SJCRH30 (cell line): ENCODE results near the gene KHDRBS1. TPM values are rescaled to one million over a fixed set of nuclear protein-coding genes. Genes with fewer than 3 reads are reported as not detected.
"Not testable (repeated sequence)": the region's sequence is repeated elsewhere in the genome, so short reads cannot be mapped to it uniquely, and the experiment has no call there.

Experiments
- DNase-seq, 2 experiments: peaks; one replicate each; pipeline ENCODE4 v3.0.0-alpha.2; 2015 to 2020
- H3K27ac ChIP-seq: fragments of 250-450 bp; sonication (Bioruptor Pico); 2 replicates; pipeline ENCODE4 v1.5.1; 2020; ENCODE audit warnings: mild to moderate bottlenecking, moderate library complexity
- H3K27me3 ChIP-seq: fragments of 250-450 bp; sonication (Bioruptor Pico); 2 replicates; pipeline ENCODE4 v1.5.1; 2020; ENCODE audit warnings: mild to moderate bottlenecking, moderate library complexity
- H3K36me3 ChIP-seq: fragments of 250-450 bp; sonication (Bioruptor Pico); 2 replicates; pipeline ENCODE4 v1.5.1; 2020; ENCODE audit warnings: mild to moderate bottlenecking, moderate library complexity
- H3K4me1 ChIP-seq: fragments of 250-450 bp; sonication (Bioruptor Pico); 2 replicates; pipeline ENCODE4 v1.5.1; 2020; ENCODE audit warnings: mild to moderate bottlenecking, moderate library complexity
- H3K4me3 ChIP-seq: fragments of 250-450 bp; sonication (Bioruptor Pico); 2 replicates; pipeline ENCODE4 v1.5.1; 2020; ENCODE audit warnings: mild to moderate bottlenecking, moderate library complexity
- H3K9me3 ChIP-seq: fragments of 250-450 bp; sonication (Bioruptor Pico); replicated peaks from 2 replicates; pipeline ENCODE4 v1.5.1; 2020; ENCODE audit warnings: mild to moderate bottlenecking, moderate library complexity
- total RNA-seq: library from RNA; depleted of rRNA; stranded (reverse); fragments of >200 nt; shearing (Covaris generic); gene quantifications from 2 replicates; pipeline ENCODE4 v1.2.3, GENCODE V29; 2014

Gene KHDRBS1
- total RNA-seq, 1 experiment from 2014 or later = 138 TPM

- Histone ChIP-seq H3K27ac (no peak overlapping the region), H3K4me1 (0 out of 2 replicates have a peak, but pooled peaks cover 3% of the 10 kb centered on the region), H3K36me3 (no peaks in the 10 kb centered on the region), H3K4me3 (no peak overlapping the region), H3K27me3 (no peaks in the 10 kb centered on the region), H3K9me3 (0 out of 2 replicates have a peak, but pooled peaks cover 4% of the 10 kb centered on the region)
- DNase-seq = no peak
Measured at GRCh38 chr1:31995263-31995662, 18.4 kb upstream of the KHDRBS1 start.

GRCh38 chr1:31996121-31996520 lies 17.5 kb upstream of the KHDRBS1 start:
- H3K27ac ChIP-seq, H3K4me3 ChIP-seq, H3K9me3 ChIP-seq, H3K36me3 ChIP-seq, H3K27me3 ChIP-seq, H3K4me1 ChIP-seq, DNase-seq: not testable (repeated sequence)

- no peaks in the 10 kb centered on the region for H3K36me3 ChIP-seq
- H3K4me3 ChIP-seq = no peak overlapping the region
- no peak for DNase-seq
- no peaks in the 10 kb centered on the region for H3K27me3 ChIP-seq
- H3K4me1 ChIP-seq = peaks cover 20% of the 10 kb centered on the region
- no peak overlapping the region; the same call in 1 of the 2 replicates for H3K27ac ChIP-seq
- no peaks in the 10 kb centered on the region for H3K9me3 ChIP-seq
Measured at GRCh38 chr1:32001863-32002262, 11.8 kb upstream of the KHDRBS1 start.

- peaks cover 20% of the 10 kb centered on the region for H3K4me1 ChIP-seq
- H3K36me3 ChIP-seq, H3K27ac ChIP-seq, H3K4me3 ChIP-seq, H3K9me3 ChIP-seq, H3K27me3 ChIP-seq: not testable (repeated sequence)
- DNase-seq = peak; percentile 61 to 62
Measured at GRCh38 chr1:32002285-32002684, 11.4 kb upstream of the KHDRBS1 start.

GRCh38 chr1:32005522-32005921 lies 8.1 kb upstream of the KHDRBS1 start:
- H3K4me1 ChIP-seq = peaks cover 20% of the 10 kb centered on the region
- no peak overlapping the region for H3K27ac ChIP-seq
- DNase-seq = no peak
- no peak overlapping the region for H3K4me3 ChIP-seq
- no peaks in the 10 kb centered on the region for H3K9me3 ChIP-seq
- no peaks in the 10 kb centered on the region for H3K36me3 ChIP-seq
- no peaks in the 10 kb centered on the region for H3K27me3 ChIP-seq

- H3K36me3 ChIP-seq = no peaks in the 10 kb centered on the region
- no peaks in the 10 kb centered on the region for H3K27me3 ChIP-seq
- no peaks in the 10 kb centered on the region for H3K9me3 ChIP-seq
- H3K4me3 ChIP-seq = no peak overlapping the region
- H3K4me1 ChIP-seq = peaks cover 8% of the 10 kb centered on the region
- H3K27ac ChIP-seq = no peak overlapping the region
- DNase-seq = no peak
Measured at GRCh38 chr1:32007591-32007940, 6.1 kb upstream of the KHDRBS1 start.

- no peak overlapping the region for H3K27ac ChIP-seq
- H3K4me3 ChIP-seq = no peak overlapping the region
- DNase-seq = no peak
- H3K27me3 ChIP-seq = no peaks in the 10 kb centered on the region
- peaks cover 3% of the 10 kb centered on the region; the same call in 1 of the 2 replicates for H3K36me3 ChIP-seq
- peaks cover 5% of the 10 kb centered on the region for H3K4me1 ChIP-seq
- no peaks in the 10 kb centered on the region for H3K9me3 ChIP-seq
Measured at GRCh38 chr1:32010246-32010645, 3.4 kb upstream of the KHDRBS1 start.

- peak overlapping the region; percentile 88 for H3K27ac ChIP-seq
- H3K27me3 ChIP-seq = no peaks in the 10 kb centered on the region
- H3K9me3 ChIP-seq = no peaks in the 10 kb centered on the region
- H3K4me1 ChIP-seq = peaks cover 5% of the 10 kb centered on the region
- H3K4me3 ChIP-seq = peak overlapping the region; percentile 99
- DNase-seq = no peak
- H3K36me3 ChIP-seq = peaks cover 19% of the 10 kb centered on the region
Measured at GRCh38 chr1:32012709-32013385, 821 bp upstream of the KHDRBS1 start.

GRCh38 chr1:32014199-32014947 lies 705 bp downstream of the KHDRBS1 start:
- H3K9me3 ChIP-seq = no peaks in the 10 kb centered on the region
- H3K4me1 ChIP-seq = peaks cover 12% of the 10 kb centered on the region
- peak; percentile 55 to 70 for DNase-seq
- H3K27me3 ChIP-seq = no peaks in the 10 kb centered on the region
- peak overlapping the region; percentile 99 for H3K4me3 ChIP-seq
- H3K36me3 ChIP-seq = peaks cover 25% of the 10 kb centered on the region
- peak overlapping the region; percentile 88 for H3K27ac ChIP-seq

GRCh38 chr1:32014948-32015273 lies 1.2 kb downstream of the KHDRBS1 start:
- DNase-seq = no peak
- H3K4me1 ChIP-seq = peaks cover 12% of the 10 kb centered on the region
- H3K27ac ChIP-seq = peak overlapping the region; percentile 88
- H3K36me3 ChIP-seq = peaks cover 25% of the 10 kb centered on the region
- H3K4me3 ChIP-seq = peak overlapping the region; percentile 99
- H3K9me3 ChIP-seq = no peaks in the 10 kb centered on the region
- H3K27me3 ChIP-seq = no peaks in the 10 kb centered on the region

GRCh38 chr1:32020339-32020738 lies 6.7 kb downstream of the KHDRBS1 start:
- no peaks in the 10 kb centered on the region for H3K27me3 ChIP-seq
- H3K4me3 ChIP-seq = no peak overlapping the region
- no peak for DNase-seq
- 0 out of 2 replicates have a peak, but pooled peaks cover 7% of the 10 kb centered on the region for H3K4me1 ChIP-seq
- no peaks in the 10 kb centered on the region for H3K9me3 ChIP-seq
- peaks cover 65% of the 10 kb centered on the region for H3K36me3 ChIP-seq
- H3K27ac ChIP-seq = no peak overlapping the region

GRCh38 chr1:32021574-32022018 lies 7.9 kb downstream of the KHDRBS1 start:
- H3K36me3 ChIP-seq = peaks cover 68% of the 10 kb centered on the region
- not testable (repeated sequence) for H3K9me3 ChIP-seq, DNase-seq, H3K27ac ChIP-seq, H3K27me3 ChIP-seq, H3K4me1 ChIP-seq, H3K4me3 ChIP-seq

GRCh38 chr1:32023351-32023750 lies 9.7 kb downstream of the KHDRBS1 start:
- H3K4me3 ChIP-seq = no peak overlapping the region
- H3K4me1 ChIP-seq = 0 out of 2 replicates have a peak, but pooled peaks cover 7% of the 10 kb centered on the region
- no peak overlapping the region for H3K27ac ChIP-seq
- no peaks in the 10 kb centered on the region for H3K9me3 ChIP-seq
- H3K36me3 ChIP-seq = peaks cover 68% of the 10 kb centered on the region
- no peak for DNase-seq
- H3K27me3 ChIP-seq = no peaks in the 10 kb centered on the region

GRCh38 chr1:32025515-32025914 lies 11.8 kb downstream of the KHDRBS1 start:
- Histone ChIP-seq H3K36me3 (peaks cover 85% of the 10 kb centered on the region), H3K4me1 (no peaks in the 10 kb centered on the region), H3K27me3 (no peaks in the 10 kb centered on the region), H3K9me3 (no peaks in the 10 kb centered on the region), H3K27ac (no peak overlapping the region), H3K4me3 (no peak overlapping the region)
- no peak for DNase-seq

GRCh38 chr1:32028746-32029145 lies 15.1 kb downstream of the KHDRBS1 start:
- peaks cover 12% of the 10 kb centered on the region; the same call in 1 of the 2 replicates for H3K4me1 ChIP-seq
- H3K36me3 ChIP-seq = peaks cover 84% of the 10 kb centered on the region
- no peaks in the 10 kb centered on the region for H3K9me3 ChIP-seq
- no peak overlapping the region for H3K4me3 ChIP-seq
- H3K27ac ChIP-seq = no peak overlapping the region
- no peak for DNase-seq
- H3K27me3 ChIP-seq = no peaks in the 10 kb centered on the region
